Uterus (tissue), 2 donors: ENCODE measurements around the gene TBC1D5.
"Not testable (repeated sequence)": the region's sequence is repeated elsewhere in the genome, so short reads cannot be mapped to it uniquely, and the experiment has no call there.

Experiments
- POLR2A ChIP-seq, 2 donors: fragments of 450-650 bp; IDR thresholded peaks; one replicate each; pipeline ENCODE4 v1.6.1; 2016; ENCODE audit warnings: antibody characterized with exemption in 2 of 2, mild to moderate bottlenecking in 1 of 2, moderate library complexity in 1 of 2
- TF ChIP-seq, protein P1 (sequence below), 4 experiments: fragments of 200-600 bp in 2 of 4; fragments of 450-650 bp in 2 of 4; sonication (generic) in 2 of 4; IDR thresholded peaks; one replicate each; pipeline ENCODE4 v1.5.1; 2016 to 2019; ENCODE audit warnings: antibody characterized with exemption in 4 of 4, mild to moderate bottlenecking in 2 of 4, moderate library complexity in 1 of 4

- TF ChIP-seq, protein P1, sequence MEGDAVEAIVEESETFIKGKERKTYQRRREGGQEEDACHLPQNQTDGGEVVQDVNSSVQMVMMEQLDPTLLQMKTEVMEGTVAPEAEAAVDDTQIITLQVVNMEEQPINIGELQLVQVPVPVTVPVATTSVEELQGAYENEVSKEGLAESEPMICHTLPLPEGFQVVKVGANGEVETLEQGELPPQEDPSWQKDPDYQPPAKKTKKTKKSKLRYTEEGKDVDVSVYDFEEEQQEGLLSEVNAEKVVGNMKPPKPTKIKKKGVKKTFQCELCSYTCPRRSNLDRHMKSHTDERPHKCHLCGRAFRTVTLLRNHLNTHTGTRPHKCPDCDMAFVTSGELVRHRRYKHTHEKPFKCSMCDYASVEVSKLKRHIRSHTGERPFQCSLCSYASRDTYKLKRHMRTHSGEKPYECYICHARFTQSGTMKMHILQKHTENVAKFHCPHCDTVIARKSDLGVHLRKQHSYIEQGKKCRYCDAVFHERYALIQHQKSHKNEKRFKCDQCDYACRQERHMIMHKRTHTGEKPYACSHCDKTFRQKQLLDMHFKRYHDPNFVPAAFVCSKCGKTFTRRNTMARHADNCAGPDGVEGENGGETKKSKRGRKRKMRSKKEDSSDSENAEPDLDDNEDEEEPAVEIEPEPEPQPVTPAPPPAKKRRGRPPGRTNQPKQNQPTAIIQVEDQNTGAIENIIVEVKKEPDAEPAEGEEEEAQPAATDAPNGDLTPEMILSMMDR (IDR thresholded peaks at IDR 0.05), result not testable (repeated sequence)
- not testable (repeated sequence) for TF ChIP-seq POLR2A (IDR thresholded peaks at IDR 0.05)
Measured at GRCh38 chr3:17491190-17491589, 251.2 kb downstream of the TBC1D5 start.
